ENCODE measurements around the gene SRMS.
"Not testable (repeated sequence)": the region's sequence is repeated elsewhere in the genome, so short reads cannot be mapped to it uniquely, and the experiment has no call there.

SRMS gene

DNA sequence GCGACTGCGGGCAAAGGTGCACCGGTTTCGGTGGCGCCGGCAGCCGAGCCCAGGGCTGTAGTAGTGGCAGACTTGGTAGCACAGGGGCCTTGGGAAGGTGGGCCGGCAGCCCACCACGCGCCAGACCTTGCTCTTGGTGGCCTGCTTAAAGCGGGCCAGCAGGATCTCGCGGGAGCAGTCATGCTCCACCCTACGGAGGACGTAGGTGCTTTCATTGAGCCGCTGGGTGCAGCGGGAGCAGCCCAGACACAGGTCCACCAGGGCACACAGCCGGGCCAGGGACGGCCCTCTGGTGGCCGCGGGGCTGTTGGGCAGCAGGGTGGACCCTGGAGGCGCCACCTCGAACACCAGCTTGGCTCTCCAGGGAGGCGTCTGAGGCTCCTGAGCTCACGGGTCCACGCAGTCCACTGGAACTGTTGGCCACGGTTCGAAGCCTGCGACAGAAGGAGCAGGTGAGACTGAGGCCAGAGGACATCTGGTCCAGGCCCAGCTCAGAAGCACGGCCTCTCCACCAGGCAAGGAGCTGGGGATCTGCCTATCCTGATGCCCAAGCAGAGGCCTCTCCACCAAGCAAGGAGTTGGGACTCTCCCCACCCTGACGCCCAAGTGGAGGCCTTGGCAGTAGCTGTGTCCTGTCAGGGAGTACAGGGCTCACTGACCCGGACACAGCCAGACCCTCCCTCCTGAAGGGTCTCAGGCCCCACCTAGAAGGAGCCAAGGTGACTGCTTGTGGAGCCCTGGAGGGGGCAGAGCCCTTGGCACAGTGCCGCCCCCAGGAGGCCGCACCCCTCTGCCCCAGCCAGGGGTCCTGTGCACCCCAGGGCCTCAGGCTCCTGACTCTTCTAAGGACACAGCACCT is 25.5 kb upstream of the SRMS start:
- H3K36me3 ChIP-seq (replicated peaks; ENCODE audit: low read depth, low read length) = no peaks in the 10 kb centered on the region
- H3K4me2 ChIP-seq (ENCODE audit: low read length) = peak overlapping the region; percentile 98
- no peak overlapping the region for H3K27ac ChIP-seq (ENCODE audit: low read length)
- H3K4me1 ChIP-seq (ENCODE audit: low read length) = peaks cover 26% of the 10 kb centered on the region
- H3K27me3 ChIP-seq (ENCODE audit: low read depth, low read length) = peaks cover 72% of the 10 kb centered on the region
- no peak overlapping the region for H2AFZ ChIP-seq (ENCODE audit: low read depth, low read length)
- H4K20me1 ChIP-seq (ENCODE audit: insufficient read depth, low read length) = peaks cover 30% of the 10 kb centered on the region
- H3K9me3 ChIP-seq (ENCODE audit: insufficient read depth, low read length) = no peaks in the 10 kb centered on the region
- H3K4me3 ChIP-seq (ENCODE audit: low read length) = peak overlapping the region; percentile 84
- TF ChIP-seq, protein P1, sequence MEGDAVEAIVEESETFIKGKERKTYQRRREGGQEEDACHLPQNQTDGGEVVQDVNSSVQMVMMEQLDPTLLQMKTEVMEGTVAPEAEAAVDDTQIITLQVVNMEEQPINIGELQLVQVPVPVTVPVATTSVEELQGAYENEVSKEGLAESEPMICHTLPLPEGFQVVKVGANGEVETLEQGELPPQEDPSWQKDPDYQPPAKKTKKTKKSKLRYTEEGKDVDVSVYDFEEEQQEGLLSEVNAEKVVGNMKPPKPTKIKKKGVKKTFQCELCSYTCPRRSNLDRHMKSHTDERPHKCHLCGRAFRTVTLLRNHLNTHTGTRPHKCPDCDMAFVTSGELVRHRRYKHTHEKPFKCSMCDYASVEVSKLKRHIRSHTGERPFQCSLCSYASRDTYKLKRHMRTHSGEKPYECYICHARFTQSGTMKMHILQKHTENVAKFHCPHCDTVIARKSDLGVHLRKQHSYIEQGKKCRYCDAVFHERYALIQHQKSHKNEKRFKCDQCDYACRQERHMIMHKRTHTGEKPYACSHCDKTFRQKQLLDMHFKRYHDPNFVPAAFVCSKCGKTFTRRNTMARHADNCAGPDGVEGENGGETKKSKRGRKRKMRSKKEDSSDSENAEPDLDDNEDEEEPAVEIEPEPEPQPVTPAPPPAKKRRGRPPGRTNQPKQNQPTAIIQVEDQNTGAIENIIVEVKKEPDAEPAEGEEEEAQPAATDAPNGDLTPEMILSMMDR (IDR thresholded peaks at IDR 0.05; ENCODE audit: low read depth, low read length) = peak; percentile 19
- TF ChIP-seq EZH2phosphoT487 (IDR thresholded peaks at IDR 0.05; ENCODE audit: low read depth) = no peak
- peak overlapping the region; percentile 70; the same call in 1 of the 2 replicates for H3K9ac ChIP-seq (ENCODE audit: low read length)
- H3K79me2 ChIP-seq (ENCODE audit: low read length) = no peaks in the 10 kb centered on the region

DNA sequence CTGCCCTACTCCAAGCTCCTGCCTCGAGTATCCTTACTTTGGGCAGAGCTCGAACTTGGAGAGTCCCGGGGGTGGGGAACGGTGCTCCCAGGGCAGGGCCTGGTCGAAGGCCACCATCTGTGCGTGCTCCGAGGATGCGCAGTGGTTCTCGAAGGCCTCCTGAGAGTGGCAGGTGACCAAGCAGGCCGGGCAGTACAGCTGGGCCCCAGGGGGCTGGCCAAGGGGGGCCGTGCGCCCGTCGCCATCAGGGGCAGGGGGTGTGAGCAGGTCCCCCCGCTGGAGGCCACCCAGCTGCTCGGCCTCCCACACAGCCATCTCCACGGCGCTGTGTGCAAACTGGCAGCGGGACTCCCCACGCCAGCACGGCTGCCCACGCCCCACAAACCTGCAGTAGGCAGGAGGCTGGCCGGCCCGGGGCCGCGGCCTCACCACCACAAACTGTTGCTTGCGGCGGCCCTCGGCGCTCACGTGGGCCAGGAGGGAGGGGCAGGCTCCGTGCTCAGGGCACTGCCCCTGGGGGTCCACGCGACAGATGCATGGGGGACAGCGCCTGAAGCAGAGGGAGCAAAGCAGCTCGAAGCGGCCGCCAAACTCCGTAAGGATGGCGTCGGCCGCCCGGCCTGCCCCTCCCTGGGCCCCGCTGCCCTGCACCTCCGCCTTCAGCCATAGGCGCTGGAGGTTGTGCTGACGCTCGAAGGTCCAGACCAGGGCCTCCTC is 24.7 kb upstream of the SRMS start:
- Histone ChIP-seq H3K4me1 (ENCODE audit: low read length) (peaks cover 33% of the 10 kb centered on the region), H3K27ac (ENCODE audit: low read length) (no peak overlapping the region), H3K36me3 (replicated peaks; ENCODE audit: low read depth, low read length) (no peaks in the 10 kb centered on the region), H3K9ac (ENCODE audit: low read length) (no peak overlapping the region), H3K27me3 (ENCODE audit: low read depth, low read length) (peaks cover 73% of the 10 kb centered on the region), H3K4me2 (ENCODE audit: low read length) (no peak overlapping the region), H3K79me2 (ENCODE audit: low read length) (no peaks in the 10 kb centered on the region), H3K9me3 (ENCODE audit: insufficient read depth, low read length) (no peaks in the 10 kb centered on the region), H2AFZ (ENCODE audit: low read depth, low read length) (no peak overlapping the region), H3K4me3 (ENCODE audit: low read length) (no peak overlapping the region), H4K20me1 (ENCODE audit: insufficient read depth, low read length) (peaks cover 36% of the 10 kb centered on the region)
- no peak for TF ChIP-seq EZH2phosphoT487 (IDR thresholded peaks at IDR 0.05; ENCODE audit: low read depth)
- TF ChIP-seq, protein P1 (IDR thresholded peaks at IDR 0.05; ENCODE audit: low read depth, low read length) = no peak

DNA sequence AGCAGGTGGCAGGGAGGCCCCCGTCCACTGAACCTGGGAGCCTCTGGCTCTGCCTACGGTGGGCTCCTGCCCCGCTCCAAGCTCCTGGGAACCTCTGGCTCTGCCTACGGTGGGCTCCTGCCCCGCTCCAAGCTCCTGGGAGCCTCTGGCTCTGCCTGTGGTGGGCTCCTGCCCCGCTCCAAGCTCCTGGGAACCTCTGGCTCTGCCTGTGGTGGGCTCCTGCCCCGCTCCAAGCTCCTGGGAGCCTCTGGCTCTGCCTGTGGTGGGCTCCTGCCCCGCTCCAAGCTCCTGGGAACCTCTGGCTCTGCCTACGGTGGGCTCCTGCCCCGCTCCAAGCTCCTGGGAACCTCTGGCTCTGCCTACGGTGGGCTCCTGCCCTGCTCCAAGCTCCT is 23.5 kb upstream of the SRMS start:
- H3K27ac ChIP-seq (ENCODE audit: low read length); H2AFZ ChIP-seq (ENCODE audit: low read depth, low read length); H3K9ac ChIP-seq (ENCODE audit: low read length); H3K36me3 ChIP-seq (replicated peaks; ENCODE audit: low read depth, low read length); H3K4me2 ChIP-seq (ENCODE audit: low read length); H3K79me2 ChIP-seq (ENCODE audit: low read length); H3K9me3 ChIP-seq (ENCODE audit: insufficient read depth, low read length); H3K4me3 ChIP-seq (ENCODE audit: low read length): not testable (repeated sequence)
- Histone ChIP-seq H3K27me3 (ENCODE audit: low read depth, low read length) (peaks cover 74% of the 10 kb centered on the region), H3K4me1 (ENCODE audit: low read length) (peaks cover 33% of the 10 kb centered on the region), H4K20me1 (ENCODE audit: insufficient read depth, low read length) (peaks cover 47% of the 10 kb centered on the region)

DNA sequence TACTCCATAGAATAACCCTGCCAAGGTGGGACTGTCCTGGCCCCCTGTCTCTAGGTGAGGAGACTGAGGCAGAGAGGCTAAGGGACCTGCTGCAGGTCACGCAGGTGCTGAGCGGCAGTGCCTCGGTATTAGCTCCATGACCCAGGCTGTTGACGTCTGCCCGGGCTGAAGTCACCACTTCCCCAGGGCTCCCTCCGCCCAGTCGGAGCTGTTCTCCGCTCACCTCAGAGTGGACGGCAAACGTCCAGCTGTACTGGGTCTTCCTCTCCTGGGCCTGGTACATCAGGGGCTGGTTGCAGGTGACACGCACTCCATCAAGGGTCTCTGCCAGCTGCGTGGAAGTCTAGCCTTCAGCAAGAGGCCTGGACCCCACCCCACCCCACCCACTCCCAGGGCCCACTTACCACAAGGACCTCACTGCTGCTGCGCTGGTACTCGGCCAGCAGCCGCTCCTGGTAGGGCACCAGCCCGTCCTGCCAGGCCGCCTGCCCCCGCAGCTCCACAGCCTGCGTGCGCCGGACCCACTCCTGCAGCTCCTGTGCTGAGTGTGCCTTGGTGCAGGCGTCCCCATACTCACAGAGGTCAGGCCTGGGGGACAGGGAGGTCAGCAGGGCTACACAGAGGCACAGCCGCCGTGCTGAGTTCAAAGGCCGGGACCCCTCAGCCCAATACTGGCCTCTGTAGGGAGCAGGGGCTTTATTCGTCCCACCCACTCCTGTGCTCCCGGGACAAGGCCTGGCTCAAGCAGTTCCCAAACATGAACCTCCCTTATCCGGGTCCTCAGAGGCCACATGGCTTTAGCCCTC is 22.9 kb upstream of the SRMS start:
- Histone ChIP-seq H2AFZ (ENCODE audit: low read depth, low read length) (no peak overlapping the region), H3K4me1 (ENCODE audit: low read length) (peaks cover 33% of the 10 kb centered on the region), H3K4me3 (ENCODE audit: low read length) (no peak overlapping the region), H3K36me3 (replicated peaks; ENCODE audit: low read depth, low read length) (no peaks in the 10 kb centered on the region), H3K9ac (ENCODE audit: low read length) (no peak overlapping the region), H4K20me1 (ENCODE audit: insufficient read depth, low read length) (peaks cover 53% of the 10 kb centered on the region), H3K79me2 (ENCODE audit: low read length) (no peaks in the 10 kb centered on the region), H3K4me2 (ENCODE audit: low read length) (no peak overlapping the region), H3K27me3 (ENCODE audit: low read depth, low read length) (peaks cover 76% of the 10 kb centered on the region), H3K27ac (ENCODE audit: low read length) (no peak overlapping the region), H3K9me3 (ENCODE audit: insufficient read depth, low read length) (no peaks in the 10 kb centered on the region)
- no peak for TF ChIP-seq EZH2phosphoT487 (IDR thresholded peaks at IDR 0.05; ENCODE audit: low read depth)
- TF ChIP-seq, protein P1 (IDR thresholded peaks at IDR 0.05; ENCODE audit: low read depth, low read length) = no peak

All from OCI-LY3 (cell line).